IPS-15b (cell line): Measurements from ENCODE around the gene CAMSAP3.

Source experiments
- H3K27me3 ChIP-seq: one replicate; pipeline ENCODE4 v1.6.1; 2013; ENCODE audit warnings: low read length; ENCODE audit not compliant: control insufficient read depth, insufficient read depth
- H3K36me3 ChIP-seq: one replicate; pipeline ENCODE4 v1.6.1; 2013; ENCODE audit warnings: low read length; ENCODE audit not compliant: control insufficient read depth, insufficient read depth
- H3K4me1 ChIP-seq: one replicate; pipeline ENCODE4 v1.6.1; 2013; ENCODE audit warnings: mild to moderate bottlenecking, low read length; ENCODE audit not compliant: control insufficient read depth, insufficient read depth
- H3K4me3 ChIP-seq: one replicate; pipeline ENCODE4 v1.5.1; 2013; ENCODE audit warnings: low read depth, low read length
- H3K9ac ChIP-seq: one replicate; pipeline ENCODE4 v1.6.1; 2013; ENCODE audit warnings: low read depth, mild to moderate bottlenecking, low read length
- H3K9me3 ChIP-seq: one replicate; pipeline ENCODE4 v1.6.1; 2013; ENCODE audit warnings: mild to moderate bottlenecking, low read length; ENCODE audit not compliant: control insufficient read depth, insufficient read depth

The CAMSAP3 gene

DNA sequence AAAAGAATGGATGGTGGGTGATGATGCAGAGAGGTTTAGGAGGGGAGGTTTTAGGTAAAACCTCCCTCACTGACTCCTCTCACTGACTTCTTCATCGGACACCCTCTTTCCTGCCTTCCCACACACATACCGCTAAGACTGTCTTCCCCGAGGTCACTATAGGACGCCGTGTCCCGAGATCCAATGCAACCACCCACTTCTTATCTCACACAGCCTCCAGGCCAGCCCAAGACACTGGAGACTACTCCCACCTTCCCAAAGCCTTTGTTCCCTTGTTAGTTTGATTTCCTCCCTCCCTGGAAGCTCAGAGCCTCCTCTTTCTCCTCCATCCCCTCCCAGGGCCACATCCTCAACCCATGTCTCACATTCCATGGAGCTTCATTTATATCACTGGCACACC, 16.5 kb upstream of the CAMSAP3 start:
- no peak overlapping the region for H3K9ac ChIP-seq
- no peak overlapping the region for H3K4me3 ChIP-seq
- H3K27me3 ChIP-seq: peaks cover 3% of the 10 kb centered on the region
- no peaks in the 10 kb centered on the region for H3K36me3 ChIP-seq
- H3K4me1 ChIP-seq: no peaks in the 10 kb centered on the region
- H3K9me3 ChIP-seq: no peaks in the 10 kb centered on the region

DNA sequence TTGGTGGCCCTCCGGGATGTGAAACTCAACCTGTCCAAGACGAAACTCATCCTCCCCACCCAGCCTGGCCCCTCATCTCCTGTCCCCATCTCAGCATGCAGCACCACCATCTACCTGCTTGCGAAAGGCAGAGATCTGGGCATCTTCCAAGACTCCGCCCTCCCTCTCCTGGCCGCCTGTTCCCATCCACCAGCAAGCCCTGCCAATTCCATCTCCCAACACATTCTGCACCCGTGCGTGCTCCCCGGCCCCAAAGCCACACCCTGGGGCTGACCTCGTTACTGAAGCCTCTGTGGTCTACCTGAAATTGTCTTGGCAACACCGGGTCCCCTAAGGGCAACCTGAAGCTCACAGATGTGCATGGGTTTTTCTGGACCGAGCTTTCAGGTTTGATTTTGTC, 13.2 kb upstream of the CAMSAP3 start:
- no peaks in the 10 kb centered on the region for H3K4me1 ChIP-seq
- no peak overlapping the region for H3K4me3 ChIP-seq
- no peaks in the 10 kb centered on the region for H3K9me3 ChIP-seq
- H3K9ac ChIP-seq: no peak overlapping the region
- H3K27me3 ChIP-seq: peaks cover 5% of the 10 kb centered on the region
- no peaks in the 10 kb centered on the region for H3K36me3 ChIP-seq

DNA sequence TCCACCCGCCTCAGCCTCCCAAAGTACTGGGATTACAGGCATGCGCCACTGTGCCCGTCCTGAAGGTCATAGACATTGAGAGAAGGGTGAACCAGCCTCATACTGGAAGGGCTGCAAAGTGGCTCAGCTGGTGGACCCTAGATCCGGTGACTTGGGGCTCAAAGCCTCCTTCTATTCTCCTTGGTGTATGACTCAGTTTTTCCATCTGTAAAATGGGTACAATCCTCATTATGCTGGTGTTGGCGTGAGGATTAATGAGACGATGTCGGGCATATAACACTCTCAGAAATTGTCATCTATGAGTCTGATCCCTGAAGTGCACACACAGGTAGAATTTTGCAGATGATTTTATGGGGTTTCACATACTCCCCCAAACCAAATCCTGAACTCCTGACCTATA, 5.8 kb upstream of the CAMSAP3 start:
- no peak overlapping the region for H3K9ac ChIP-seq
- H3K4me3 ChIP-seq: no peak overlapping the region
- H3K4me1 ChIP-seq: no peaks in the 10 kb centered on the region
- peaks cover 7% of the 10 kb centered on the region for H3K27me3 ChIP-seq
- H3K9me3 ChIP-seq: no peaks in the 10 kb centered on the region
- no peaks in the 10 kb centered on the region for H3K36me3 ChIP-seq

DNA sequence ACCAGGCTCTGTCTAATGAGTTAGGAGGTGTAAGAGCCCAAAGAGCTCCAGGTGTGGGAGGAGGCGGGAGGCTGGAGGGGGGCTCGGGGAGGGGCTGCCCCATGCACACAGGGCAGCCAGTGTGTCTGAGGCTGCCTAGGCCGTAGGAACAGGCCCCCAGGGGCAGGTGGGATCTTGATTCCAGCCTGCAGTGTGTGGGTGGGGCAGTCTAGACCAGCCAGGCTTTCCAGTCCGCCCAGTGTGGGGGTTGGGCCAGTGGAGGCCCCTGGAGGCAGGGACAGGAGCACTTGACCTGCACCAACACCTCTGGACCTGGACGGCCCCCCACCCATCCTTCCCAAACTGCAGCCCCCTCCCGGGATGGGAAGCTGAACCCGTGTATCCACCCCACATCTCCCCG, 5.4 kb upstream of the CAMSAP3 start:
- Histone ChIP-seq H3K9ac (no peak overlapping the region), H3K4me3 (no peak overlapping the region), H3K4me1 (no peaks in the 10 kb centered on the region), H3K36me3 (no peaks in the 10 kb centered on the region), H3K27me3 (peaks cover 9% of the 10 kb centered on the region), H3K9me3 (no peaks in the 10 kb centered on the region)

DNA sequence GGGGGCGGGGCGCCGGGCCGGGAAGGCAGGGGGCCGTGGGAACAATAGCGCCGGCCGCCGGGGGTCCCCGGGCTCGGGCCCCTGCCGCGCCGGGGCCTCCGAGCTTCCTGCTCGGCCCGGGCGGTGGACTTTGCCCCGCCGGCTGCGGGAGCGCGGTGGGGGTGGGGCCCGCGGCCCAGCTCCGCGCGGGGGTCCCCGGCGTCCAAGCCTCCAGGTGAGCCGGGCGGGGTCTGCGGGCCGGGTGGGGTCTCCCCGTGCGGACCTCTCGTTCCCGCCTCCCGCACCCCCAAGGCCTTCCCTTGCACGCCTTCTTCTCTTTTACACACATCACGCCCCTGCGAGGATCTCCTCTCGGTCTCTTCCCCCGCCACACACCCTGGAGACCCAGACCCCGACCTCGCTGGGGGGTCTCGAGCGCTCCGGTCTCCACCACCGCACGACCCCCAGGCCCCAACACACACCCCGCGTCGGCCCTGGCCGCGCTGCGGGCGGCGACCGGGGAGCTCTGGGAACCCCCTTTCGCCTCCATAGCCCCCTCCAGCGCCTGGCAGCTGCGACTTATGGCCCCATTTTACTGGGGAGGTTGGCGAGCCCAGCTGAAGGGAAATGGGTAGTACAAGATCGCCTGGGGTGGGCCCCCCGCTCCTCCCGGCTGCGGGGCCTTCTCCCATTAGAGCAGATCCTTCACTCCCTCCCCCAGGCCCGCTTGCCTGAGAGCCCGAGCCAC, 711 bp downstream of the CAMSAP3 start:
- no peaks in the 10 kb centered on the region for H3K36me3 ChIP-seq
- peak overlapping the region; percentile 61 for H3K4me3 ChIP-seq
- peaks cover 7% of the 10 kb centered on the region for H3K27me3 ChIP-seq
- peak overlapping the region; percentile 24 for H3K9ac ChIP-seq
- H3K9me3 ChIP-seq: no peaks in the 10 kb centered on the region
- H3K4me1 ChIP-seq: no peaks in the 10 kb centered on the region

DNA sequence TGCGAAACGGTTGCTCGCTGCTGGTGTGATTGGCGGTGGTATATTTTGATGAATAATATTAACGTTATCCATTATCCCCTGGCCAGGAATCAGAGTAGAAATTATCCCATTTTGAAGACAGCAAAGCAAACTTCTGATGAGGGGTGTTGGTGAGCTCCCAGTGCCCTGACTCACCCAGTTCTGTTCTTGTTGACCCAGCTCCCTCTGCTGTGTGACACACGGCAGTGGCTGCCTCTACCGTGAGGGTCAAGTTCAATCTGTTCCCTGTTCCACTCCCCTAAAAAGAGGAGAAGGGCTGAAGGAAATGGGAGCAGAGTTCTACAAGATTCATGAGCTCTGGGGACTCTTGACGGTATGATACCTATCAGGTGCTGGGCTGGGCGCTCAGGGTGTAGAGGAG, 2.0 kb downstream of the CAMSAP3 start:
- no peaks in the 10 kb centered on the region for H3K9me3 ChIP-seq
- no peaks in the 10 kb centered on the region for H3K4me1 ChIP-seq
- H3K36me3 ChIP-seq: no peaks in the 10 kb centered on the region
- H3K27me3 ChIP-seq: peaks cover 7% of the 10 kb centered on the region
- no peak overlapping the region for H3K4me3 ChIP-seq
- H3K9ac ChIP-seq: no peak overlapping the region

DNA sequence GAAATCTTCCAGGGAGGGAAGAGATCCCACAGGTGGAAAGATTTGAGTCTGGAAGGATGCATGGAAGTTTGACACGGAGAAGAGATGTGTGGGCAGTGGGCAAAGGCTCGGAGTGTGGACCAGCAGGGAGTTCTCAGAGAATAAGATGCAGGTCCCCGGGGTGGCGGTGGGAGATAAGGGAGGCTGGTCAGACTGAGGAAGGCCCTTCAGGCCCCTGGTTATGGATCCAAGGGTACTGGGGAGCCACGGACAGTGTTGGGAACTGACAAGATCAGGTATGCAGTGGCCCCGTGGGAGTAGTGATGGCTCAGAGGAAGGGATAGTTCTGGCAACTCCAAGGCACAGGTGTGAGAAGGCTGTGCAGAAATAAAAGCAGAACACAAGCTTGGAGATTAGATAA, 2.5 kb downstream of the CAMSAP3 start:
- Histone ChIP-seq H3K27me3 (peaks cover 7% of the 10 kb centered on the region), H3K36me3 (no peaks in the 10 kb centered on the region), H3K9ac (no peak overlapping the region), H3K4me3 (no peak overlapping the region), H3K9me3 (no peaks in the 10 kb centered on the region), H3K4me1 (no peaks in the 10 kb centered on the region)

DNA sequence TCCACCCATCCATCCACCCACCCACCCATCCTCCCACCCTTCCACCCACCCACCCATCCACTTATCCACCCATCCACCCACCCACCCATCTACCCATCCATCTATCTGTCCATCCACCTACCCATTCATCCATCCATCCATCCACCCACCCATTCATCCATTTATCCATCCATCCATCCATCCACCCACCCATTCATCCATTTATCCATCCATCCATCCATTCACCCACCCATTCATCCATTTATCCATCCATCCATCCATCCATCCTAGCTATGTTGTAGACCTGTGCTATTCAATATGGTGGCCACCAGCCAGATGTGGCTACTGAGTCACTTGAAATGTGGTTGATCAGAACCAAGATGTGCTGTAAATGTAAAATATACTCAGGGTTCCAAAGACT, 5.1 kb downstream of the CAMSAP3 start:
- Histone ChIP-seq H3K9ac (no peak overlapping the region), H3K27me3 (no peaks in the 10 kb centered on the region), H3K9me3 (no peaks in the 10 kb centered on the region), H3K4me3 (no peak overlapping the region), H3K4me1 (no peaks in the 10 kb centered on the region), H3K36me3 (no peaks in the 10 kb centered on the region)

DNA sequence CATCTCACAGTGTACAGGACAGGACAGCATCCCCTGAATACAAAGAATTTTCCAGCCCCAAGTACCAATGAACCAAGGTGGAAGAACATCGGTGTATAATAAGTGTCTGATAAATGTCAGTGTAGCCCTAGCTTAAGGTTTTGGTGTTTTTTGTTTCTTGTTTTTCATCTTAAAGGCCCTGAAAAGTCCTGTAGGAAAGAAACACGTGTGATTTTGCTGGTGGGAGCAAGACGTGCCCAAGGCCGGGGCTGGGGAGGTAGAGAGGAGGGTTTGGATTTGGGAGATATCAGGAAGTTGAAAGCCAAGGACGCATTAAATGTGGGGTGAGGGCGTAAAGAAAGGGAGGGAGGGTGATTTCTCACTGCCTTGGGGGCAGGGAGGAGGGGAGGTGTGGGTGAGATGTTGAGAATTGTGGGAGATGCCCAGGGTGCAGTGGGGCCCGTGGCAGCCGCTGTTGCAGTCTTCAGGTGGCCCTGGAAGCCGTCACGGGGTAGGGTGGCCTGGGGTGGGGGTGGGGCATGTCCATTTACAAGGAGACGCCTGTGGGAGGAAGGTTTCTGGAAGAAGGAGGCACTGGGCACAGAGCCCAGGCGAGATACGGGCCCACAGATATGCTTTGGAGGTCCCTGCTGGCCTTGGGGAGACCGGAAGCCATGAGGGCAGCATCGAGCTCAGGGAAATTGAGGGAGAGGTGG, 6.7 kb downstream of the CAMSAP3 start:
- Histone ChIP-seq H3K9me3 (no peaks in the 10 kb centered on the region), H3K4me3 (no peak overlapping the region), H3K27me3 (no peaks in the 10 kb centered on the region), H3K36me3 (peaks cover 7% of the 10 kb centered on the region), H3K9ac (no peak overlapping the region), H3K4me1 (no peaks in the 10 kb centered on the region)

DNA sequence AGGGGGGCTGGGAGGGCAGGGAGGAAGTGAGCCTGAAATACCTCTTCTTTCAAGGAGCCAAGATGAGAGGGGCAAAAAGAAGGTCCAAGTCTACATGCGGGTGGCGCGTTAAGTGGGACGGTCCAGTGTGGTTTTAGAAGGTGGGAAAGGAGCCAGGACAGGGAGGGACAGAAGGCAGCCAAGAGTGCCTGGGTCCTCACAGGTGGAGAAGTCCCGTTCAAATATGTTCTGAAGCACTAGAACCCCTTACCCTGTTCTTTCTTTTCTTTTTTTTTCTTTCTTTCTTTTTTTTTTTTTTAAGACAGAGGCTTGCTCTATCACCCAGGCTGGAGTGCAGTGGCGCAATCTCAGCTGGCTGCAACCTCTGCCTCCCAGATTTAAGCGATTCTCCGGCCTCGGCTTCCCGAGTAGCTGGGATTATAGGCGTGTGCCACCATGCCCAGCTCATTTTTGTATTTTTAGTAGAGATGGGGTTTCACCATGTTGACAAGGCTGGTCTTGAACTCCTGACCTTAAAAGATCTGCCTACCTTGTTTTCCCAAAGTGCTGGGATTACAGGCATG, 7.4 kb downstream of the CAMSAP3 start:
- H3K27me3 ChIP-seq: no peaks in the 10 kb centered on the region
- peaks cover 8% of the 10 kb centered on the region for H3K36me3 ChIP-seq
- no peaks in the 10 kb centered on the region for H3K4me1 ChIP-seq
- H3K9me3 ChIP-seq: no peaks in the 10 kb centered on the region
- no peak overlapping the region for H3K4me3 ChIP-seq
- no peak overlapping the region for H3K9ac ChIP-seq

DNA sequence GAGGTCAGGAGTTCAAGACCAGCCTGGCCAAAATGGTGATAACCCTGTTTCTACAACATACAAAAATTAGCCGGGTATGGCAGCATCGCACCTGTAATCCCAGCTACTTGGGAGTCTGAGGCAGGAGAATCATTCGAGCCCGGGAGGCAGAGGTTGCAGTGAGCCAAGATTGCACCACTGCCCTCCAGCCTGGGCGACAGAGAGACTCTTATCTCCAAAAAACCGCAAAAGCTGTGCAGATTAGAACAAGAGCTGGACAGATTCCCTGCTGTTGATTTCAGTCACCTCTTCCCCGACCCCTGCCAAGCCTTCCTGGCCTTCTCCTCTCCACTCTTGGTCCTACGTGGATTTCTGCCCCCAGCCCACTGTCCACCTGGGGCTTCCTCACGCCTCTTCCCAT, 8.3 kb downstream of the CAMSAP3 start:
- no peaks in the 10 kb centered on the region for H3K4me1 ChIP-seq
- H3K4me3 ChIP-seq: no peak overlapping the region
- no peaks in the 10 kb centered on the region for H3K9me3 ChIP-seq
- no peaks in the 10 kb centered on the region for H3K27me3 ChIP-seq
- no peak overlapping the region for H3K9ac ChIP-seq
- peaks cover 13% of the 10 kb centered on the region for H3K36me3 ChIP-seq
